ENCODE measurements around the gene CHD9.
"Not testable (repeated sequence)": the region's sequence is repeated elsewhere in the genome, so short reads cannot be mapped to it uniquely, and the experiment has no call there.

- not testable (repeated sequence) for TF ChIP-seq CTCF, POLR2A (IDR thresholded peaks at IDR 0.05)
These were observed 3.5 kb upstream of the CHD9 start for GRCh38 chr16:53051255-53051654.
